NCI-H226 (cell line): Measurements from ENCODE around the gene ROR2.
"Not testable (repeated sequence)": the region's sequence is repeated elsewhere in the genome, so short reads cannot be mapped to it uniquely, and the experiment has no call there.

Source experiments
- DNase-seq: peaks from one replicate; pipeline ENCODE4 v3.0.0-alpha.2; 2015

The ROR2 gene

DNA sequence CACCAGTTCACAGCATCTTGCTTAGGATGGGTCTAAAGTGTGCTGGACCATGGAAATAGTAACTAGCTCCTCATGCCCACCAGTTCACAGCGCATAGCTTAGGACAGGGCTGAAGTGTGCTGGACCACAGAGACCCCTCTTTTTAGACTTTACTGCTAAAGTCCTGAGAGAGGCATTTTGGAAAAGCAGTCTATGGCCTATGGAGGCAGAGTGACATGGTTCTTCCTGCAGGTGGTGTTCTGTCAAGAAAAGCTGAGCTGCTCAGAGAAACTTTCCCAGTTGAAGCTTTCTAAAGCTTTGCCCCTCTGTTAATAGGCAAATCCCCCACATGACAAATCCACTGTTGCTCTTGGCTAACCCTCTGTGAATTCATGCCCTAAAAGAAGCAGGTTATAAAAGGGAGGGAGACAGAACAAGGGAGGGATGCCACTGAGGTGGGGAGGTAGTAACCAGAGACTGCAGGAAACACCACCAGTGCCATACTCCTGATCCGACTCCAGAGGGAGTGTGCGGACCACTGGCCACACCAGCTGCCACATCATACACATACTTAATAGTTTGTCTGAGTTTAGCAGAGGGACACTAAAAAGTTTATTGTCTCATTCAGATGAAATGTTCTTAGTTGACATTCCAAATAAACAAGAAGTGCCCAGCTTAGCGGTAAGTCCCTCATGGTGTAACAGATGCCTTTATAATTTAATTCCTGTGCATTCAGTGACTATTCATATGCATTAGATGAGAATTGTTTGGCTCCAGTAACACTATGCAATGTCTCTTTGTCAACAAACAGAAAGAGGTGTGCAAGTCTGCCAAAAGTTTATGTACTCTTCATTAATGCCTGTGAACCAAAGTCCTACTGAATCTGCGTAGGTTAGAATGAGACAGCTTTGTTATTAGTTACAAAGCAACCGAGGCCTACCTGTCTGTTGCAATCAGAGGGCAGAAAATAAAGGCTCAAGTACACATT is 290.2 kb downstream of the ROR2 start:
- DNase-seq: no peak

DNA sequence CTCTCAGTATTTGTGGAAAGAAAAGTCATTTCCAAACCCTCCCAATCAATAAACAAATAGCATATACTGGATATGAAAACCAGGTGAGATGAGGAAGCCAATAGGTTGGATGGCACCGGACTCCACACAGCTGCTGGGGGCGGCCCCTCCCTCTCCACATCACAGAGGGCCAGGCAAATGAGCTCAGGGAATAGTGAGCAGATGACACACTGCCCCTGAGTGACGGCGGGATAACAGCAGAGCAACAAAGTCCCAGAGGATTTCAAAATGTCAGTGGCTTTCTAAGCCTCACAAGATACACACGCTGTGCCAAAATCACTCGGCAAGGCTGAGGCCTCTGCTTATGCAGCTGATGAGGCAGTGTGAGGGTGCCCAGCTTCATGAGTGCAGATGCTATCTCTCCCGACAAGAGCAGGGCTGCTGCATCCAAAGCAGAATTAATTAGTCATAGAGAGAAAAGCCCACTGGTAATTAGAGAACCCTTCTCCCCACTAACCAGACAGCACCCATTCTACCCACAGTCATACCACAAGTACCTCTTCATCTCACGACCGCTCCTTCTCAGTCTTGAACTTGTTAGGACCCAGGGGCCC is 291.4 kb downstream of the ROR2 start:
- no peak for DNase-seq

- DNase-seq: no peak
Measured at GRCh38 chr9:91657501-91657900, 292.5 kb downstream of the ROR2 start.

DNA sequence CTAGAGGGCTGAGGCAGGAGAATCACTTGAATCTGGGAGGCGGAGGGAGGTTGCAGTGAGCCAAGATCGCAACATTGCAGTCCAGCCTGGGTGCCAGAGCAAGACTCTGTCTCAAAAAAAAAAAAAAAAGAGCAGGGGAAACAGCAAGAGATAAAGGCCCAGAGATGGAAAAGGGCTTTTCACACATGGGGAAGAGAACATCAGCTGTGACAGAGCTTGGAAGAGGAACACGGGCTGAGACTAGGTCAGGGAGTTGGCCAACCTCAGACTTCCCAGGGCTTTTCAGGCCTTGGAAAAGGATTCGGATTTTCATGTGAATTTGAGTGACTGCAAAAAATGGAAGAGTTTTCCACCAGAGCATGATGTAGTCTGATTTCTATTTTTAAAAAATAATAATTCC is 294.4 kb downstream of the ROR2 start:
- DNase-seq: no peak

DNA sequence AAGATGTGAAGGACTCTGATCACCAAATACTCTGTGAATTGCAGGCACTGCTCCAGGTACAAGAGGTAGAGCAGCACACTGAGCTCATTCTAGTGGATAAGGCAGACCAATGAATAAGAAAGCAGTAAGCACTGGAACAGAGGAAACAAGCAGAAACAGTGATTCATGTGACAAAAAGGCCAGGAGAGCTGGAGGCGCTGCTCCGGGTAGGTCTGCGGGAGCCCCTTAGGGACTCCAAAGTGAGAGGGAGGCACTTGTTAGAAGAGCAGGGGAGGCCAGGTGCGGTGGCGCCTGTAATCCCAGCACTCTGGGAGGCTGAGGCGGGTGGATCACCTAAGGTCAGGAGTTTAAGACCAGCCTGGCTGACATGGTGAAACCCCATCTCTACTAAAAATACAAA is 294.8 kb downstream of the ROR2 start:
- no peak for DNase-seq

- no peak for DNase-seq
Measured at GRCh38 chr9:91654527-91654926, 295.5 kb downstream of the ROR2 start.

GRCh38 chr9:91647371-91647770 is 302.7 kb downstream of the ROR2 start:
- DNase-seq: no peak

DNA sequence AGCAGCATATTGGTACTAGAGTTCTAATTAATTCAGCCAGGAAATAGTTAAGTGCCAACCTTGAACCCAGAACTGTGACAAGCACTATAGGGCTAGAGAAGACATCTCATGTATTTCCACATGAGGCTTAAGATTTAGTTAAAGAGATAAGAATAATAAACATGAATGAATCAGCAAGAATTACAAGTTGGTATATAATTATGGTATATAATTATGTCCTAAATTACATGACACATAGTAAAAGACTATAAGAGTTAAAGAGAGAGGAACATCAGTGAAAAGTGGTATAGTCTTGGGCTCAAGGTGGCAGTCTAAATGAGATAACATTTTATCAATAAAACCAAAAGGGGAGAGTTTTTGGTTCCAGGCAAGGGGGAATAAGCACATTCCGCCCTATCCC is 303.3 kb downstream of the ROR2 start:
- DNase-seq: no peak

- DNase-seq: no peak
Measured at GRCh38 chr9:91644433-91644832, 305.6 kb downstream of the ROR2 start.

DNA sequence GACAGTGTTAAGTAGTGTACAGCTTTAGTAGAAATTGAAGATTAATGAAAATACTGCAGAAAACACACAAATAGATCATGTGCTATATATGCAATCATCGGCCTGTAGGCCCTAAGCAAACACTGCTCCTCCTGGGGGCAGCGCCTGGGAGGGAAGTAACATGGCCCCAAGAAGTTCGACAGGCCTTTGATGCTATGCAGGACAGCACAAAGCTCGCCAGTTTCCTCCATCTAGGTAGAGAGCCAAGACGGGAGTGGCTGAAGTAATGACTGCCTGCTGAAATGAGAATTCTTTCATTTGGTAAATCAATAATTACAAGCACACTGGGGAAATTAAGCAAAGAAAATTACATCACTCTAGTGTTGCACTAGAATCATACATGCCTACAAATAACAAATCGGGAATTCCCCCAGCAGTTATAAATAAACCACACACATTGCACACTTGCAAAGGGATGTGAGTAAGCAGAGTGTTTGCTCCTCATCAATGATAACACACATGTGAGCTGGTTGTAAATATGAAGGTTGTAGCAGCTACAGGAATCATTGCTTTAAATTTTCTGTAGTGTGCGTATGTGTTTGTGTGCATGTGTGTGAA is 306.4 kb downstream of the ROR2 start:
- DNase-seq: no peak

GRCh38 chr9:91642771-91643170 is 307.3 kb downstream of the ROR2 start:
- no peak for DNase-seq

DNA sequence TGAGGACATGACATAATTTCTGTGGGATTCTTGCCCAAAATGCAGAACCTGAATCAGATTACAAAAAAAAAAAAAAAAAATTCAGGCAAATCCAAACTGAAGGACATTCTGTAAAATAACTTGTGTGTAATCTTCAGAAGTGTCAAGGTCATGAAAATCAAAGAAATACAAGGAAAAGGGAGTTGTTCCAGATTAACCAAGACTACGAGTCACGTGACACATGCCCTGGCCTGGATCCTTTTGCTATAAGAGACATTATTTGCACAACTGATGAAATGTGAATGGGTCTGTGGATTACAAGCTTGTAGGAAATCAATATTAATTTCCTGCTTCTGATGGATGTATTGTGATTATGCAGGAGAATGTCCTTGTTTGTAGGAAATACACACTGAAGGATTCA is 309.6 kb downstream of the ROR2 start:
- no peak for DNase-seq

DNA sequence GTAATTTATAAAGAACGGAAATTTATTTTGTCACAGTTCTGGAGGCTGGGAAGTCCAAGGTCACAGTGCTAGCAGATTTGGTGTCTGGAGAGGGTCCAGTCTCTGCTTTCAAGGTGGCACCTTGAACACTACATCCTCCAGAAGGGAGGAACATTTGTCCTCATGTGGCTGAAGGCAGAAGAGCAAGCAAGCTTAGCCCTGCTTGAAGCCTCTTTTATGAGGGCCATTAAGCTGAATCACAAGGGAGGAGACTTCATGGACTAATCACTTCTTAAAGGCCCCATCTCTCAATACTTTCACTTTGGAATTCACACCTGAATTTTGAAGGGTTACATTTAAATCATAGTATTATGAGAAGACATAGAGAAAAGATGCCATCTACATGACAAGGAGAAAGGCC is 311.0 kb downstream of the ROR2 start:
- no peak for DNase-seq

GRCh38 chr9:91634832-91635231 is 315.2 kb downstream of the ROR2 start:
- DNase-seq: not testable (repeated sequence)

DNA sequence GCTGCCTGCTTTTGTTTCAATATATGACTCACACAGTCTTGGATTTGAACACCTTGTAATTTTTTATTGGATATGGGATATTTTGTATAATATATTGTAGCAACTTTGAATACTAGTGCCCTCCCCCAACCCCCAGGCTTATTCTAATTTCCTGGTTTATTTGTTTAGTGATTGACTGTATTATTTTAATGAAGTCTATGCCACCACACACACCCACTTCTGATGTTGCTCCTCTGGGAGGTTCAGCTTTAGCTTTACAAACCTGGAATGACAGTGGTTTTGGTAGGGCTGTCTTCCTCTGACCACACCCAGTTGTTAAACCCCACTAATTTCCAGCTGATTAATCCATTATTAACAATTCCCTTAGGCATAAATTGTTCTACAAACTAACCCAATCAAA is 320.3 kb downstream of the ROR2 start:
- no peak for DNase-seq

- DNase-seq: no peak
Measured at GRCh38 chr9:91628892-91629291, 321.1 kb downstream of the ROR2 start.

DNA sequence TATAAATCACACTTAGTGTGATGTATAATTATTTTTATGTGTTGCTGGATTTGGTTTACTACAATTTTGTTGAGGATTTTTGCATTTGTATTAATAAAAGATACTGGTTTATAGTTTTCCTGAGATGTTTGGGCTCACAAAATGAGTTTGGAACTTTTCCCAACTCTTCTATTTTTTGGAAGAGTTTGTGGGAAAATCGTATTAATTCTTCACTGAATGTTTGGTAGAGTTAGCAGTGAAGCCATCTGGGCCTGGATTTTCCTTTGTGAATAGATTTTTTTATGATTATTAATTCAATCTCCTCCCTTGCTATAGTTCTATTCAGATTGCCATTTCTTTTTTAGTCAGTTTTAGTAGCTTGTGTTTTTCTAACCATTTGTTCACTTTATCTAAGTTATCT is 324.7 kb downstream of the ROR2 start:
- DNase-seq: no peak

DNA sequence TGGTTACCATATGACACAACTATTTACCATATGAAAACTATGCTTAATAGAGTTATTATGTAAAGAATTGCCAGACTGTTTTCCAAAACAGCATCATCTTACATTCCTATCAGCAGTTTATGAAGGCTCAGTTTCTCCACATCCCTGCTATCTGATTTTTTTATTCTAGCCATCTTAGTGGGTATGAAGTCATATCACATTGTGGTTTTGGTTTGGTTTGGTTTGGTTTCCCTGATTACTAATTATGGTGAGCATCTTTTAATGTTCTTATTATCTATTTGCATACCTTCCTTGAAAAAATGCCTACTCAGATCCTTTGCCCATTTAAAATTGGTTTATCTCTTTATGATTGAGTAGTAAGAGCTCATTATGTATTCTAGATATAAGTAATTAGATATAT is 327.0 kb downstream of the ROR2 start:
- DNase-seq: peak; percentile 11

DNA sequence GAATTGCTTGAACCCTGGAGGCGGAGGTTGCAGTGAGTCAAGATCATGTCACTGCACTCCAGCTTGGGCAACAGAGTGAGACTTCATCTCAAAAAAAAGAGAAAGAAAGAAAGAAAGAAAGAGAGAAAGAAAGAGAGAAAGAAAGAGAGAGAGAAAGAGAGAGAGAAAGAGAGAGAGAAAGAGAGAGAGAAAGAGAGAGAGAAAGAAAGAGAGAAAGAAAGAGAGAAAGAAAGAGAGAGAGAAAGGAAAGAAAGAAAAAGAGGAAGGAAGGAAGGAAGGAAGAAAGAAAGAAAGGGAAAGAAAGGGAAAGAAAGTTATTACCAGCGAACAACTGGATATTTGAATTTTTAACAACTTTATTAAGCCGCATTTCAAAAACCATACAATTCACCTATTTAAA is 327.9 kb downstream of the ROR2 start:
- DNase-seq: not testable (repeated sequence)

GRCh38 chr9:91614044-91614443 is 336.0 kb downstream of the ROR2 start:
- not testable (repeated sequence) for DNase-seq

DNA sequence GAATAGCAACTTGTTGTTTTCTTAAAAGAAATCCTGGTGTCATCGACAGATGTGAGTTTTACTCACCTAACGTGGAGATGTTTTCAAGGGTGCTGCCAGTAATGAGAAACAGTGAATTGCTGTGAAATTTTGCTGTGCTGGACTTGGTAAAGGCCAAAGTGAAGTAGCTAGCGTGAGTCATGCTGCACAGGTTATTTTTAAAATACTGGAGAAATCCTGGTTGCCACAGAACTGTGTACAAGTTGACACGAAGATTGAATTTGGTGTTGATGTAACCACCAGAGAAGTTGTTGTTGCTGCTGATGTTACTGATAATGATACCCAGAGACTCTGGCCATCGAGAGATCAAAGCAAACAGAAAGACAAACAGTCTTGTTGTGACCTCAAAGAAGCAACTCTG is 338.4 kb downstream of the ROR2 start:
- no peak for DNase-seq

GRCh38 chr9:91606255-91606995 is 343.6 kb downstream of the ROR2 start:
- DNase-seq: no peak

GRCh38 chr9:91604451-91605179 is 345.4 kb downstream of the ROR2 start:
- no peak for DNase-seq
